Astrocyte of the cerebellum (primary cell): ENCODE measurements around the gene HS2ST1.

ENCODE experiments used
- DNase-seq: peaks from one replicate; pipeline ENCODE4 v3.0.0-alpha.2; 2011; ENCODE audit warnings: low read depth
- H3K4me3 ChIP-seq: 2 replicates; pipeline ENCODE4 v1.5.1; 2011; ENCODE audit warnings: mild to moderate bottlenecking, low read depth, low read length, moderate library complexity
- in situ Hi-C: cut with HindIII; loops from 2 replicates; pipeline ENCODE4 v1.10.0; 2017; ENCODE audit warnings: low sequenced_read_pairs
- TF ChIP-seq, protein P1 (sequence below): IDR thresholded peaks from 2 replicates; pipeline ENCODE4 v1.5.1; 2012; ENCODE audit warnings: low read length, low read depth, moderate library complexity, mild to moderate bottlenecking; ENCODE audit errors: missing control alignments

Gene HS2ST1

GRCh38 chr1:86991549-86992186 is 77.2 kb downstream of the HS2ST1 start:
- H3K4me3 ChIP-seq, result no peak overlapping the region
- DNase-seq, result no peak
- in situ Hi-C loops, result no loop called here
- TF ChIP-seq, protein P1, sequence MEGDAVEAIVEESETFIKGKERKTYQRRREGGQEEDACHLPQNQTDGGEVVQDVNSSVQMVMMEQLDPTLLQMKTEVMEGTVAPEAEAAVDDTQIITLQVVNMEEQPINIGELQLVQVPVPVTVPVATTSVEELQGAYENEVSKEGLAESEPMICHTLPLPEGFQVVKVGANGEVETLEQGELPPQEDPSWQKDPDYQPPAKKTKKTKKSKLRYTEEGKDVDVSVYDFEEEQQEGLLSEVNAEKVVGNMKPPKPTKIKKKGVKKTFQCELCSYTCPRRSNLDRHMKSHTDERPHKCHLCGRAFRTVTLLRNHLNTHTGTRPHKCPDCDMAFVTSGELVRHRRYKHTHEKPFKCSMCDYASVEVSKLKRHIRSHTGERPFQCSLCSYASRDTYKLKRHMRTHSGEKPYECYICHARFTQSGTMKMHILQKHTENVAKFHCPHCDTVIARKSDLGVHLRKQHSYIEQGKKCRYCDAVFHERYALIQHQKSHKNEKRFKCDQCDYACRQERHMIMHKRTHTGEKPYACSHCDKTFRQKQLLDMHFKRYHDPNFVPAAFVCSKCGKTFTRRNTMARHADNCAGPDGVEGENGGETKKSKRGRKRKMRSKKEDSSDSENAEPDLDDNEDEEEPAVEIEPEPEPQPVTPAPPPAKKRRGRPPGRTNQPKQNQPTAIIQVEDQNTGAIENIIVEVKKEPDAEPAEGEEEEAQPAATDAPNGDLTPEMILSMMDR, result no peak

DNA sequence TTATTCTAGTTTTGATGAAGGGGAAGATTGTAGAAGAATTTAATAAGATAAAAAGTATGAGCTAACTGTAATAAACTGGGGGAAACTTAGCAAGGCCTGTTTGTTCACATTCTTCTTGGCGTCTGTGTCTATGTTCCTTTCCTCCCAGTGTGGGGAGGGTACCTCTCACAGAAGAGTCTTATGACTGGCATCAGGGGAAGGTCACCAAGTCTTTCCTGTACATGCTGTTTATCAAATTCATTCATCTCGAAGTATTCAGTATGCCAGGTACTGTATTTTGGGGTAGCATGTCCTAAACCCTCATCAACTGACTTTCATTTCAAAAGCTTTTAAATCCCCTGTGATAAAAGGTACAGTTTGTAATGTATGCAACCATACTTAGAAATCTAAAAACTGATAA is 78.4 kb downstream of the HS2ST1 start:
- in situ Hi-C loops, result no loop called here

GRCh38 chr1:86993269-86993985 is 79.0 kb downstream of the HS2ST1 start:
- TF ChIP-seq, protein P1, result no peak
- DNase-seq, result no peak

More for the DNA sequence above, 78.4 kb downstream of the HS2ST1 start:
- TF ChIP-seq, protein P1, result no peak
- no peak for DNase-seq
- no peak overlapping the region for H3K4me3 ChIP-seq

GRCh38 chr1:86994061-86994460 is 79.6 kb downstream of the HS2ST1 start:
- no peak overlapping the region for H3K4me3 ChIP-seq
- DNase-seq, result no peak
- in situ Hi-C loops, result no loop called here
- TF ChIP-seq, protein P1, result no peak

More at GRCh38 chr1:86993269-86993985, 79.0 kb downstream of the HS2ST1 start:
- in situ Hi-C loops, result no loop called here
- H3K4me3 ChIP-seq, result no peak overlapping the region

DNA sequence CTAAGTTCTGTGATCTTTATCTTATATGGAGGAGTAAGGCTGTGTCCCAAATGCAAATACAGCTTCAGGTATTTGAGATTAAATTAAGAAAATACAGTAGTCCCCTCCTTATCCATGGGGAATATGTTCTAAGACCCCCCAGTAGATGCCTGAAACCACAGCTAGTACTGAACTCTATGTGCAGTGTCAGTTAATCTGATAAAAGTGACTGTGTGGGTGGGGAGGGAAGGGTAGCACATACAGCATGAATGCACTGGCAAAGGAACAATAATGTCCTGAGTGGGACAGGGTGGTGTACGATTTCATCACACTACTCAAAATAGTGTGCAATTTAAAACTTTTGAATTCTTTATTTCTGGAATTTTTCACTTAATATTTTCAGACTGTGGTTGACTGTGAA is 83.1 kb downstream of the HS2ST1 start:
- TF ChIP-seq, protein P1, result no peak
- in situ Hi-C loops, result loop anchor here (5.0 kb wide), 1 partner anchor 35 kb away; no protein-coding TSS in a partner anchor
- DNase-seq, result no peak
- no peak overlapping the region for H3K4me3 ChIP-seq

GRCh38 chr1:86998280-86998679 is 83.8 kb downstream of the HS2ST1 start:
- in situ Hi-C loops, result loop anchor here (5.0 kb wide), 1 partner anchor 34 kb away; no protein-coding TSS in a partner anchor
- no peak overlapping the region for H3K4me3 ChIP-seq
- DNase-seq, result no peak
- TF ChIP-seq, protein P1, result no peak
